Measurements from ENCODE around the gene CCSAP. TPM values are rescaled to one million over a fixed set of nuclear protein-coding genes. Genes with fewer than 3 reads are reported as not detected.

The CCSAP gene
- total and polyA plus RNA-seq, 2 of the 4 experiments (the other 2 are of a cell fraction): 2.3 to 3.8 TPM

GRCh38 chr1:229339086-229339485 lies 3.8 kb downstream of the CCSAP start:
- WGBS, 2 experiments (ENCODE audit: extremely low coverage in 2 of 2, insufficient read length in 1 of 2): no CpG with 5 or more reads among the region's 4 CpGs
- Histone ChIP-seq H3K27me3 (ENCODE audit: control insufficient read depth, insufficient read depth, low read length) (no peaks in the 10 kb centered on the region), H2BK15ac (ENCODE audit: low read depth, low read length) (no peak overlapping the region), H2AK9ac (replicated peaks; ENCODE audit: low read depth, low read length, poor library complexity) (no peak overlapping the region), H2BK5ac (ENCODE audit: low read depth, low read length, poor library complexity, severe bottlenecking) (no peak overlapping the region), H3K4me3 (ENCODE audit: insufficient read depth, low read depth, low read length) (no peak overlapping the region), H2AFZ (replicated peaks; ENCODE audit: low read length, poor library complexity) (no peak overlapping the region), H3K79me1 (ENCODE audit: low read depth in 1 of 2, low read length in 2 of 2) (peaks cover 23 to 51% of the 10 kb centered on the region in 2 experiments), H3K4me1 (ENCODE audit: control insufficient read depth, insufficient read depth, low read length) (peaks cover 2% of the 10 kb centered on the region; the same call in 1 of the 2 replicates), H3K36me3 (ENCODE audit: control insufficient read depth, insufficient read depth, low read length) (peaks cover 9% of the 10 kb centered on the region; the same call in 1 of the 2 replicates), H3K4ac (ENCODE audit: low read depth, low read length) (no peak overlapping the region), H3K4me2 (ENCODE audit: low read depth, low read length) (no peak overlapping the region), H3K14ac (replicated peaks; ENCODE audit: low read depth, low read length) (no peak overlapping the region), H2BK120ac (ENCODE audit: low read depth, low read length) (no peak overlapping the region), H2AK5ac (ENCODE audit: low read depth, low read length) (no peak overlapping the region), H3K18ac (ENCODE audit: low read depth, low read length) (no peak overlapping the region), H2BK20ac (ENCODE audit: low read depth, low read length) (no peak overlapping the region), H4K8ac (ENCODE audit: low read depth in 2 of 2, low read length in 2 of 2) (no peak overlapping the region), H3K9me3 (ENCODE audit: control insufficient read depth, insufficient read depth, low read length) (peaks cover under 1% of the 10 kb centered on the region), H4K91ac (ENCODE audit: insufficient read depth, low read depth, low read length) (no peak overlapping the region), H3K56ac (ENCODE audit: extremely low read depth, insufficient read depth, low read length) (no peak overlapping the region), H3K27ac (ENCODE audit: insufficient read depth, low read length) (no peak overlapping the region), H3K23ac (ENCODE audit: low read depth, low read length) (peak overlapping the region; percentile 49; the same call in 1 of the 2 replicates), H3K9me1 (ENCODE audit: insufficient read depth, low read length) (no peaks in the 10 kb centered on the region), H4K20me1 (ENCODE audit: insufficient read depth, low read length) (no peaks in the 10 kb centered on the region), H3K9ac (ENCODE audit: low read depth, low read length) (no peak overlapping the region), H4K5ac (ENCODE audit: low read depth, low read length) (no peak overlapping the region)
- no peak for DNase-seq
- intact Hi-C loops (cut with micrococcal nuclease): no loop called here
- POLR2A ChIA-PET (ENCODE audit: unreplicated experiment): no interaction called here
- no TSS peak for BruUV-seq (replicated peaks)
- ATAC-seq (ENCODE audit: low read depth): no peak
- no peak for TF ChIP-seq RAD21 (IDR thresholded peaks at IDR 0.05; ENCODE audit: low read length)
- no peak for TF ChIP-seq USF2 (IDR thresholded peaks at IDR 0.05; ENCODE audit: low read depth, low read length)
- no peak for TF ChIP-seq FOS (IDR thresholded peaks at IDR 0.05; ENCODE audit: low read depth, low read length)
- TF ChIP-seq MAFK (IDR thresholded peaks at IDR 0.05; ENCODE audit: low read depth, low read length): no peak
- TF ChIP-seq RFX5 (IDR thresholded peaks at IDR 0.05; ENCODE audit: low read depth, low read length): no peak
- no peak for TF ChIP-seq MAZ (IDR thresholded peaks at IDR 0.05; ENCODE audit: borderline replicate concordance, low read depth, low read length)
- TF ChIP-seq SMC3 (IDR thresholded peaks at IDR 0.05; ENCODE audit: low read depth, low read length): no peak
- no peak for TF ChIP-seq POLR2A (IDR thresholded peaks at IDR 0.05; ENCODE audit: low read depth, low read length)
- TF ChIP-seq CTCF (conservative IDR thresholded peaks at IDR 0.05; ENCODE audit: low read depth, low read length): no peak
- dilution Hi-C loops (cut with HindIII; ENCODE audit: low sequenced_read_pairs, unreplicated experiment): no loop called here
- in situ Hi-C loops (cut with MboI; ENCODE audit: low sequenced_read_pairs): no loop called here
- CTCF ChIA-PET: no interaction called here

All from IMR-90 (cell line).